ENCODE measurements around the gene GATA5.

- TF ChIP-seq, protein P1, sequence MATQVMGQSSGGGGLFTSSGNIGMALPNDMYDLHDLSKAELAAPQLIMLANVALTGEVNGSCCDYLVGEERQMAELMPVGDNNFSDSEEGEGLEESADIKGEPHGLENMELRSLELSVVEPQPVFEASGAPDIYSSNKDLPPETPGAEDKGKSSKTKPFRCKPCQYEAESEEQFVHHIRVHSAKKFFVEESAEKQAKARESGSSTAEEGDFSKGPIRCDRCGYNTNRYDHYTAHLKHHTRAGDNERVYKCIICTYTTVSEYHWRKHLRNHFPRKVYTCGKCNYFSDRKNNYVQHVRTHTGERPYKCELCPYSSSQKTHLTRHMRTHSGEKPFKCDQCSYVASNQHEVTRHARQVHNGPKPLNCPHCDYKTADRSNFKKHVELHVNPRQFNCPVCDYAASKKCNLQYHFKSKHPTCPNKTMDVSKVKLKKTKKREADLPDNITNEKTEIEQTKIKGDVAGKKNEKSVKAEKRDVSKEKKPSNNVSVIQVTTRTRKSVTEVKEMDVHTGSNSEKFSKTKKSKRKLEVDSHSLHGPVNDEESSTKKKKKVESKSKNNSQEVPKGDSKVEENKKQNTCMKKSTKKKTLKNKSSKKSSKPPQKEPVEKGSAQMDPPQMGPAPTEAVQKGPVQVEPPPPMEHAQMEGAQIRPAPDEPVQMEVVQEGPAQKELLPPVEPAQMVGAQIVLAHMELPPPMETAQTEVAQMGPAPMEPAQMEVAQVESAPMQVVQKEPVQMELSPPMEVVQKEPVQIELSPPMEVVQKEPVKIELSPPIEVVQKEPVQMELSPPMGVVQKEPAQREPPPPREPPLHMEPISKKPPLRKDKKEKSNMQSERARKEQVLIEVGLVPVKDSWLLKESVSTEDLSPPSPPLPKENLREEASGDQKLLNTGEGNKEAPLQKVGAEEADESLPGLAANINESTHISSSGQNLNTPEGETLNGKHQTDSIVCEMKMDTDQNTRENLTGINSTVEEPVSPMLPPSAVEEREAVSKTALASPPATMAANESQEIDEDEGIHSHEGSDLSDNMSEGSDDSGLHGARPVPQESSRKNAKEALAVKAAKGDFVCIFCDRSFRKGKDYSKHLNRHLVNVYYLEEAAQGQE (IDR thresholded peaks at IDR 0.05; ENCODE audit: low read depth), result no peak
- TF ChIP-seq, protein P2, sequence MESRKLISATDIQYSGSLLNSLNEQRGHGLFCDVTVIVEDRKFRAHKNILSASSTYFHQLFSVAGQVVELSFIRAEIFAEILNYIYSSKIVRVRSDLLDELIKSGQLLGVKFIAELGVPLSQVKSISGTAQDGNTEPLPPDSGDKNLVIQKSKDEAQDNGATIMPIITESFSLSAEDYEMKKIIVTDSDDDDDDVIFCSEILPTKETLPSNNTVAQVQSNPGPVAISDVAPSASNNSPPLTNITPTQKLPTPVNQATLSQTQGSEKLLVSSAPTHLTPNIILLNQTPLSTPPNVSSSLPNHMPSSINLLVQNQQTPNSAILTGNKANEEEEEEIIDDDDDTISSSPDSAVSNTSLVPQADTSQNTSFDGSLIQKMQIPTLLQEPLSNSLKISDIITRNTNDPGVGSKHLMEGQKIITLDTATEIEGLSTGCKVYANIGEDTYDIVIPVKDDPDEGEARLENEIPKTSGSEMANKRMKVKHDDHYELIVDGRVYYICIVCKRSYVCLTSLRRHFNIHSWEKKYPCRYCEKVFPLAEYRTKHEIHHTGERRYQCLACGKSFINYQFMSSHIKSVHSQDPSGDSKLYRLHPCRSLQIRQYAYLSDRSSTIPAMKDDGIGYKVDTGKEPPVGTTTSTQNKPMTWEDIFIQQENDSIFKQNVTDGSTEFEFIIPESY (IDR thresholded peaks at IDR 0.05; ENCODE audit: extremely low read depth, insufficient replicate concordance, low read length), result no peak
- TF ChIP-seq, protein P3, sequence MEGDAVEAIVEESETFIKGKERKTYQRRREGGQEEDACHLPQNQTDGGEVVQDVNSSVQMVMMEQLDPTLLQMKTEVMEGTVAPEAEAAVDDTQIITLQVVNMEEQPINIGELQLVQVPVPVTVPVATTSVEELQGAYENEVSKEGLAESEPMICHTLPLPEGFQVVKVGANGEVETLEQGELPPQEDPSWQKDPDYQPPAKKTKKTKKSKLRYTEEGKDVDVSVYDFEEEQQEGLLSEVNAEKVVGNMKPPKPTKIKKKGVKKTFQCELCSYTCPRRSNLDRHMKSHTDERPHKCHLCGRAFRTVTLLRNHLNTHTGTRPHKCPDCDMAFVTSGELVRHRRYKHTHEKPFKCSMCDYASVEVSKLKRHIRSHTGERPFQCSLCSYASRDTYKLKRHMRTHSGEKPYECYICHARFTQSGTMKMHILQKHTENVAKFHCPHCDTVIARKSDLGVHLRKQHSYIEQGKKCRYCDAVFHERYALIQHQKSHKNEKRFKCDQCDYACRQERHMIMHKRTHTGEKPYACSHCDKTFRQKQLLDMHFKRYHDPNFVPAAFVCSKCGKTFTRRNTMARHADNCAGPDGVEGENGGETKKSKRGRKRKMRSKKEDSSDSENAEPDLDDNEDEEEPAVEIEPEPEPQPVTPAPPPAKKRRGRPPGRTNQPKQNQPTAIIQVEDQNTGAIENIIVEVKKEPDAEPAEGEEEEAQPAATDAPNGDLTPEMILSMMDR (IDR thresholded peaks at IDR 0.05 in 2 of 3, conservative IDR thresholded peaks at IDR 0.05 in 1 of 3; ENCODE audit: borderline replicate concordance in 1 of 3, insufficient read depth in 1 of 3, low read depth in 2 of 3, low read length in 2 of 3), result no peak
- TF ChIP-seq POLR2AphosphoS5 (IDR thresholded peaks at IDR 0.05; ENCODE audit: low read depth, low read length), result no peak
- no peak for TF ChIP-seq POLR2A (IDR thresholded peaks at IDR 0.05; ENCODE audit: borderline replicate concordance, extremely low read depth, insufficient read depth, insufficient read length)
- TF ChIP-seq, protein P4, sequence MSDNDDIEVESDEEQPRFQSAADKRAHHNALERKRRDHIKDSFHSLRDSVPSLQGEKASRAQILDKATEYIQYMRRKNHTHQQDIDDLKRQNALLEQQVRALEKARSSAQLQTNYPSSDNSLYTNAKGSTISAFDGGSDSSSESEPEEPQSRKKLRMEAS (IDR thresholded peaks at IDR 0.05), result no peak
- no peak for TF ChIP-seq RAD21 (IDR thresholded peaks at IDR 0.05; ENCODE audit: low read depth)
- TF ChIP-seq YY1 (IDR thresholded peaks at IDR 0.05; ENCODE audit: extremely low read depth, insufficient replicate concordance, low read depth, low read length), result no peak
- no peak for TF ChIP-seq EZH2 (IDR thresholded peaks at IDR 0.05)
- no peak for TF ChIP-seq FOSL1 (IDR thresholded peaks at IDR 0.05; ENCODE audit: low read depth)
- TF ChIP-seq JUND (IDR thresholded peaks at IDR 0.05), result no peak
These were observed 54.1 kb downstream of the GATA5 start for GRCh38 chr20:62421716-62421990.
